ENCODE data around the gene KRTAP12-1.
A peak's percentile ranks its signal among the peaks of the same experiment; 100 is the strongest.

The KRTAP12-1 gene, protein sequence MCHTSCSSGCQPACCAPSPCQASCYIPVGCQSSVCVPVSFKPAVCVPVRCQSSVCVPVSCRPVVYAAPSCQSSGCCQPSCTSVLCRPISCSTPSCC

DNA sequence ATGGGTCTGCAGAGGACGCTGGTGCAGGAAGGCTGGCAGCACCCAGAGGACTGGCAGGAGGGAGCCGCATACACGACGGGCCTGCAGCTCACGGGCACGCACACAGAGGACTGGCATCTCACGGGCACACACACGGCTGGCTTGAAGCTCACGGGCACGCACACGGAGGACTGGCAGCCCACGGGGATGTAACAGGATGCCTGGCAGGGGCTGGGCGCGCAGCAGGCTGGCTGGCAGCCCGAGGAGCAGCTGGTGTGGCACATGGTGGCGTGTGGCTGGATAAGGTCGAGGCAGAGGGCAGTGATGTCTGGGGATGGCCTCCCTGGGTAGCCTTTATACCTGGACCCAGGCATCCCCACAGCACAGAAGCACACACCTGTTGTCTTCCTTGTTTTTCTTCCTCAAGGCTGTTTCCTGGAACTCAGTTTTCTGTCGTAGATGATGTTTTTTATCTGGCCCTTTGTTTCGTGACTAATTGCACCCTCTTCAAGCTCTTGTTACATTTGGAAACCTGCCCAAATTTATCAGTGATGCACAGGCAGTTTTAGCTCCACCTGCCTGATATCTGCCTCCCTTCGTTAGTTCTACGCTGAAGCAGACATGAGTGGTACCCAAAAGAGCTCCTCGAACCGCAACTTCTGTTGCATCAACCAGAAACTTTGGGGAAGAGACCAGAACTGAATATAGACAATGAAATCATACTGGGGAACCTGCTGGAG is at the start of gene KRTAP12-1:
Gene KRTAP12-1, minus strand, starts transcription at position 303 of the 719 bp plus-strand sequence. Its CDS starts 40 bp downstream, at position 263.
- DNase-seq: no peak

DNA sequence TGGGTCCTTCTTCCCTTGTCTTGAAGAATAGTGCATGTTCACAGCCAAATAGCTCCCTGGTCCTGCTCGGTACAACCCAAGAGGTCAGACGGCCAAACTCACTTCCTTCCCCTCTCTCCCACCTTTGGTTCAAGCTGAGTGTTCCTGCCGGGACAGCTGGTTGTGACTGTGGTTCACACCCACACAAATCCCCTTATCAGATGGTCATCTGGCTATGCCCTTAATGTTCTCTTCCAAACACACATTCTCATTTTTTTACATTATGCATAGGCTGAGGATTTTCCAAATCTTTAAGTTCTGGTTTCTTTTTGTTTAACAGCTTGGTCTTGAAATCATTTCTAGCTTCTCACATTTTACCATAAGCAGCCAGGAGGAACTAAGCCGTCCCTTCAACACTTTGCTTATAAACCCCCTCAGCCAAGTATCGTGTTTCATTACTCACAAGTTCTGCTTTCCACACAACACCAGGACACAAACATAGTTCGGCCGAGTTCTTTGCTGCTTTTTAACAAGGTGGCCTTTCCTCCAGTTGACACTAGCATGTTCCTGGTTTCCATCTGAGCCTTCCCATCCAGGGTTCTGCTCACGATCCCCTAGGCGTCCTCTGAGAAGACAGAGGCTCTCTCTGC is 49.1 kb upstream of the KRTAP12-1 start:
- peak; percentile 11 for DNase-seq

GRCh38 chr21:44730028-44730395 is 48.0 kb upstream of the KRTAP12-1 start:
- no peak for DNase-seq

- no peak for DNase-seq
These were observed 47.5 kb upstream of the KRTAP12-1 start for GRCh38 chr21:44729336-44730027.

GRCh38 chr21:44728716-44729115 is 46.8 kb upstream of the KRTAP12-1 start:
- no peak for DNase-seq

- no peak for DNase-seq
These were observed 45.8 kb upstream of the KRTAP12-1 start for GRCh38 chr21:44727757-44728156.

- DNase-seq: no peak
These were observed 45.4 kb upstream of the KRTAP12-1 start for GRCh38 chr21:44727321-44727720.

DNA sequence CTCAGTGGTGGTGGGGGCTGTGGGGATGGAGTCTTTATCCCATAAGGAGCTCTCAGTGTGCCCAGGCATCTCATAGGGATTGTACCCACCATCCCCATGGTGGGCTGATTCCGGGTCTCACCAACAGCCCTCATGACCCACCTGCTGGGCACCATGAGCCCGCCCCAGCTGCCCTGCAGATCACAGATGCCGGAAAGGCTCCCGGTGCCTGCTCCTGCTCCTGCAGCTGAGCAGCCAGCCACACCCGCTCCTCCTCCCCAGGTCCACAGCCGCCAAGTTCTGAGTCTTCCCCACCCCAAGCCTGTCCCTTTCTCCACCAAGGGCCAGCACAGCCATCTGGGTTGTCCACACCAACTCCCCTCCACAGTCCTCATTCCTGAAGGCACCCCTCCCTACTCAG is 44.9 kb upstream of the KRTAP12-1 start:
- no peak for DNase-seq

GRCh38 chr21:44724926-44725325 is 43.0 kb upstream of the KRTAP12-1 start:
- DNase-seq: no peak

- DNase-seq: no peak
These were observed 42.2 kb upstream of the KRTAP12-1 start for GRCh38 chr21:44724196-44724595.

- no peak for DNase-seq
These were observed 41.5 kb upstream of the KRTAP12-1 start for GRCh38 chr21:44723177-44724131.

GRCh38 chr21:44722731-44723130 is 40.8 kb upstream of the KRTAP12-1 start:
- no peak for DNase-seq

DNA sequence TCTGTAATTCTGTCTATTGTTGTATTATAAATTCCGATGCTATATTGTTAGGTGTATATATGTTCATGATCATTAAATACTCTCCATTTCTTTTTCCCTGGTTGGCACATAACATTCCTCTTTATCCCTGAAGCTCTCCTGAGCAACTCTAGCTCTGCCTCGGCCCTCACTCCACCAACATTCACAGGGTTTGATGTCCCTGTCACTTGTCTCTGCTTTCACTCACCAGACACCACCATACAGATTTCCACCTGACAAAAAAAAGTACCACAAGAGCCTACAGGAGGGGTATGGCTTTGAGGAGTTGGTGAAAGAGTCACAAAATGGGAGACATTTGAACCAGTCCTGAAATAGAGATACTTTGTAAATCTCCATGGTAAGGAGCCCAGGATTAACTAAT is 38.2 kb upstream of the KRTAP12-1 start:
- DNase-seq: no peak

DNA sequence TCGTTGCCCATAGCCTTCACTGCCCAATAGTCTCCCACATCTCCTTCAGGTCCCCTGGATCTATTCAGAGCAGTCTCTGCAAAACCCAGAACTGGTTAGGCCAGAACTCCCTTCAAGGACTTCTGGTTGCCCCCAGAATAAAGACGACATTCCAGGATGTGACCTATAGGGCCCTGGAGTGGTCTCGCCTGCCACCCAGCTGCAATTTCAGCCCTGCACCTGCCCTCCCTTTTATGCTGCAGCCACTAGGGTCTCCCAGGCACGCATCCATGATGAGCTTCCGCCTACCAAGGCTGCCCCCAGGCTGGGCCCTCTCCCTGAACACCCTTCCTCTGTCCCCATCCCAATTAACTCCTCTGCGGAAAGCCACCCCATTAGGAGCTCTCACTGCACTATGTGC is 36.6 kb upstream of the KRTAP12-1 start:
- no peak for DNase-seq

DNA sequence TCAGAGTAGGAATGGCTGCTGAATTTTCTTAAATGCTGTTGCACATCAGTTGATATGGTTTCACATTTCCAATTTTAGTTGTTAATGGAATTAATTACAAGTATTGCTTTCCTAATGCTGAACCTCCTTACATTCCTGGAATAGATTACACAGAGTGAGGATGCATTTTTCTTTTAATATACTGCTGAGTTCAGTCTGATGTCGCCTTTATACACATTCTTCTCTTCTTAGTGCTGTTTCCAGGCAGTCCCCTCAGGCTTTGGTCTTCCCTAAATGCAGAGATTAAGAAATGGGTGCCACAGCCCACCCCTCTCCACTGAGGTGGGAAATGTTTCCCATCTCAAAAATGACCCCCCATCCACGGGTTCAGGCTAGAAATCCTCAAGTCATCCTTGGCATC is 36.1 kb upstream of the KRTAP12-1 start:
- no peak for DNase-seq

GRCh38 chr21:44716984-44717383 is 35.0 kb upstream of the KRTAP12-1 start:
- DNase-seq: no peak

DNA sequence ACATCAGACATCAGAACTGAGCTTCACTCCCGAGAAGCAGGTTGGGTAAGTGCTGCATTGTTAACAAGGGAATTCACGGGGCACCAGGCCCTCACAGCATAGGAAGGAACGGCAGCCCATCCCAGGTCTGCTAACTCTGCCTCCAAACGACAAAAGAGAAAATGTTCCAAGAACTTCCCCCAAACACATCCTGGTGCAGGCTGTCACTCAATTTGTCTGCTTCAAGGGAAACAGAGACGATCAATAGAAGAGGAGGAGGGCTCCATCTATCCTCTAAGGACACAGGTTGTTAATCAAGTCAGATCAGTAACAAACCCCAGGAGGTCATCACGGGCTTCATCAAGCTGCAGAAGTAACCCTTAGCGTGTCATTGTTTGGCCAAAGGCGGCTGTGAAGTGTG is 32.9 kb upstream of the KRTAP12-1 start:
- DNase-seq: no peak

GRCh38 chr21:44713846-44714245 is 31.9 kb upstream of the KRTAP12-1 start:
- DNase-seq: no peak

DNA sequence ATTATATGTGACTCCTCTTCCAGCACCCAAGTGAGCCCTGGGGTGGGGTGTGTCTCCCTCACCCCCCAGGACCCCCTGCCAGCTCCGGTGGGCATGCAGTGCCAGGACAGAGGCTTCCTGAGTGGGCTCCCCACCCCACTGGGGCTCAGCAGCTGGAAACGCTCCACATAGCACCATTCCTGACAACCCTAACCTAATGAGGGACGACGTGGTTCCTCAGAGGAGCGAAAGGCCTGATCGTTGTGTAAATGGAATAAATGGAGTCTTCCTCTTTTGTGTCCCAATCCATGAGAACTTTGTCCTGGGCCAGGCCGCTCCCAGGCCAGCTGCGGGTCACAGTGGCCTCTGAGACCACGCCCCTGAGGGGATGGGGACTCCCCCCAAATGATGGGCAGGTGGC is 31.2 kb upstream of the KRTAP12-1 start:
- DNase-seq: no peak

DNA sequence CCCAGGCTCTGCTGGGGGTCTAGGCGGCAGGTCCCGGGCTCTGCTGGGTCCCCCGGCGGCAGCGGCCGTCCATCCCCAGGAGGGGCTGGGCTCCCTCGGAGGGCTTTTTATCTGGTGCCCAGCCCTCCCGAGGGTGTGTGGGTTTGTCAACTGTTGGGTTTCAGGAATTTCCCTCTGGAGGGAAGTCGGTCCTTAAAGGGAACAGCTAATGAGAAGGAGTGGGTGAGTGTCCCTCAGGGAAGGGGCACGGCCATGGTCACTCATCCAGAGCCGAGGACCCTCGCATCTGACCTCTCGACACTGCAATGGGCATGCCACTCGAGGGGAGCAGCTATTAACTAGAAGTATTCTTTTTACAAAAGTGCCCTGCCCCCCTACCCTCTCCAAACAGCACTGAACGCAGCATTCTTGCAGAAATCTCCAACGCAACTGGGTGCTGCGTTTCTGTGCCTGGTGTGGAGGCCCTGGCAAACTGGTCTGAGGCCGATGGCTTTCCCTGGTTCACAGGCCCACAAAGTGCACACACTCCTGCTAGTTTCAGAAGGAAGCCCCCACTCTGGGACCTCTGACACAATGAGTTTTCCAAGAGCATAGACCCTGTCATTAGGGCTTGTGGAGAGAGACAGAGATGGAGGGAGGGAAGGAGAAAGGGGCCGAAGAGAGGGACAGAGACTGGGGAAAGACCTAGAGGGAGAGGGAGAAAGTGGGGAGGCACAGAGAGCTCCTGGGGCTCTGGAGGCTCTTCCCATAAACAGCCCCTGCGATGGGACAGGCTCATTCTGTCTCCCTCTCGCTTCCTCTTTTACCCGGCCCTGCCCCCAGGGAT is 30.5 kb upstream of the KRTAP12-1 start:
- DNase-seq: no peak

DNA sequence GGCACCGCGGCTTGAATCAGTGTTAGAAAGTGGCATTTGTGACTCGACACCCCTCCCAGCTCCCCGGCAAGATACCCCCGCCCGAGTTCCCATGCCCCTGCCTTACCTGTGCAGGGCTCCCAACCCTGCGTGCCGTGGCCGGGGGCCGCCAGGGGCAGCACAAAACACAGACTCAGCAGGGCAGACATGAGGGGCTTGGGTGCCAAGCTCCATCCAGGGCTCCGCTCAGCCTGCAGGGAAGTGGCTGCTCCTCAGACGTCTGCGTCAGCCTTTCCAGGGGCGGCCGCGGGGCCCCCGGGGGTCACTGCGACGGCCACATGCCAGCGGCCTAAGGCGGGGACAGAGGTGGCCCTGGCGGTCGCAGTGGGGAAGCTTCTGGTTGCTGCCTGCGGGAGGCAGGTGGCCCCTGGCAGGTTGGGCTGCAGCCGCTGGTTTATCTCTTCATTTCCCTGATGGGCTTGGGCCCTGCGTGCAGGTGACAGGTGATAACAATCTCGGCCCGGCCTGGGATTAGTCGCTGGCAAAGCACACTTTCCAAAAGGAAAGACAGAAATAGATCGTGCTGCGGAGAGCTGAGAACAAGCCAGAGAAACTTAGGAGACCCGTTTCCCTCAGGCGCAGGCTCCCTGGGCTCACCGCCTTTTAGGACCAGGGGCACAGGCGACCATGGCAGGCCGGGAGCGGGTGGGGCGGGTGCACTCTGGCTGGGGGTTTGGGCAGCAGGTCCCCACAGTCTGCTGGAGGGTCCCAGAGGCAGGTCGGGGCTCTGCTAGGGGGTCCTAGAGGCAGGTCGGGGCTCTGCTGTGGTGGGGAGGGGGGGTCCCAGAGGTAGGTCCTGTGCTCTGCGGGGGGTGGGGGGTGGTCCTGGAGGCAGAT is 29.6 kb upstream of the KRTAP12-1 start, which contains the start of gene TSPEAR:
Gene TSPEAR, minus strand, starts transcription at position 246 of the 876 bp plus-strand sequence. Its CDS starts 58 bp downstream, at position 188.
- DNase-seq: no peak

All from inflammatory macrophage treated with lipopolysaccharide for 4 hours (primary cell).